Left lung (tissue), 10 donors: ENCODE results near the gene ZNF33A. TPM values are rescaled to one million over a fixed set of nuclear protein-coding genes. Genes with fewer than 3 reads are reported as not detected.
"Not testable (repeated sequence)": the region's sequence is repeated elsewhere in the genome, so short reads cannot be mapped to it uniquely, and the experiment has no call there.

Experiments used
- ATAC-seq: fragments of 200-7000 bp; cut with Tn5 transposase; one replicate; pipeline ENCODE4 v1.9.1; 2020; ENCODE audit warnings: moderate library complexity
- DNase-seq, 4 donors: peaks; one replicate each; pipeline ENCODE4 v3.0.0-alpha.2; 2013 to 2020
- H3K27ac ChIP-seq, 2 donors: fragments of 200-600 bp; sonication (generic) in 1 of 2; one replicate each; pipeline versions ENCODE4 v1.5.0 to v1.8.0; 2020 to 2021
- H3K27me3 ChIP-seq, 2 donors: fragments of 200-600 bp; sonication (generic) in 1 of 2; one replicate each; pipeline versions ENCODE4 v1.5.0 to v1.8.0; 2020 to 2021
- H3K36me3 ChIP-seq, 2 donors: fragments of 200-600 bp; sonication (generic) in 1 of 2; one replicate each; pipeline versions ENCODE4 v1.5.0 to v1.8.0; 2020 to 2021
- H3K4me1 ChIP-seq, 2 donors: fragments of 200-600 bp; one replicate each; pipeline ENCODE4 v1.8.0; 2021
- H3K4me3 ChIP-seq, 2 donors: fragments of 200-600 bp; sonication (generic) in 1 of 2; one replicate each; pipeline versions ENCODE4 v1.5.0 to v1.8.0; 2020 to 2021; ENCODE audit warnings: mild to moderate bottlenecking in 1 of 2
- H3K9me3 ChIP-seq, 2 donors: fragments of 200-600 bp; sonication (generic) in 1 of 2; one replicate each; pipeline versions ENCODE4 v1.5.0 to v1.8.0; 2020 to 2021
- CTCF ChIP-seq, 2 donors: fragments of 200-600 bp; sonication (generic) in 1 of 2; IDR thresholded peaks; one replicate each; pipeline versions ENCODE4 v1.5.0 to v1.8.0; 2021; ENCODE audit warnings: antibody characterized with exemption in 2 of 2
- intact Hi-C, 2 donors: fragments of 100-400 bp; cut with DNase I; formaldehyde crosslinking; loops; one replicate each; pipeline versions ENCODE4 v1.11.2 to v1.14.2; 2022
- polyA plus RNA-seq, 6 donors: library from polyadenylated mRNA; unstranded; fragments of 120-200 nt; gene quantifications; one replicate each; pipeline ENCODE4 v1.2.1, GENCODE V29; 2013; ENCODE audit not compliant: insufficient read length in 6 of 6
- total RNA-seq, 2 donors: library from RNA; stranded (reverse); fragmentation: NEBNext Ultra II Directional; extraction: Animal tissue kit (Norgen Biotek cat#: 25700); gene quantifications; one replicate each; pipeline ENCODE4 v1.2.1, GENCODE V29; 2021
- donor health status: DM: no; HTN: yes; CAD: no.
- donor health status: DM: no; HTN: no; CAD: no.

The ZNF33A gene
- total and polyA plus RNA-seq, 8 donors, result 25.8 to 43.1 (median 39.4) TPM

DNA sequence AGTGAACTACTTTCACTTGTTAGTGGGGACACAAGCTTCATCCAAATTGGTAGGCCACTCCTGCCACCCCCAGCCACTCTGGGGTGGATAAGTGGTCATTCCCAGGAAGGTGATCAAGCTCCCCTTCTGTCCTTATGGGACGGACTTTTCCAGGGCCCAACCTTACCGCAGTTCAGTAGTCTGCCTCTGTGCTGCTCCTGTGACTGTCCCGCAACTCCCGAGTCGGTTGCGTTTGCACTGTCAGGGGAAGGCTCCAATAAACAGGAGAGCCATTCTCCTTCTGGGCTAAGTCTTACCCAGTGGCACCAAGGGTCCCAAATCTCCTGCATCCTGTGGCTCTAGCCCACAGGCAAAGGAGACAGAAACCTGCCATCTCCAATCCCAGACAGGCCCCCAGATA, 7.4 kb upstream of the ZNF33A start:
- no peak overlapping the region for H3K27ac ChIP-seq
- DNase-seq, result no peak
- H3K9me3 ChIP-seq, result peaks cover 0 to 2% of the 10 kb centered on the region in 2 donors
- intact Hi-C loops, result no loop called here
- TF ChIP-seq CTCF (IDR thresholded peaks at IDR 0.05), result no peak
- ATAC-seq, result no peak
- no peaks in the 10 kb centered on the region for H3K4me1 ChIP-seq
- no peaks in the 10 kb centered on the region for H3K36me3 ChIP-seq
- H3K27me3 ChIP-seq, result no peaks in the 10 kb centered on the region
- H3K4me3 ChIP-seq, result no peak overlapping the region

GRCh38 chr10:38003588-38003987, 6.9 kb upstream of the ZNF33A start:
- DNase-seq (no peak), ATAC-seq (no peak)
- H3K27me3 ChIP-seq, result no peaks in the 10 kb centered on the region
- intact Hi-C loops, result no loop called here
- no peak overlapping the region for H3K27ac ChIP-seq
- H3K4me1 ChIP-seq, result no peaks in the 10 kb centered on the region
- no peak for TF ChIP-seq CTCF (IDR thresholded peaks at IDR 0.05)
- H3K36me3 ChIP-seq, result no peaks in the 10 kb centered on the region
- H3K4me3 ChIP-seq, result no peak overlapping the region
- H3K9me3 ChIP-seq, result peaks cover 0 to 2% of the 10 kb centered on the region in 2 donors

GRCh38 chr10:38007551-38007950, 2.9 kb upstream of the ZNF33A start:
- Histone ChIP-seq H3K27ac (peak overlapping the region in 1 of 2 donors; percentile 100), H3K36me3 (no peaks in the 10 kb centered on the region), H3K27me3 (no peaks in the 10 kb centered on the region), H3K4me3 (no peak overlapping the region), H3K4me1 (peaks cover 0 to 17% of the 10 kb centered on the region in 2 donors), H3K9me3 (no peaks in the 10 kb centered on the region)
- no peak for ATAC-seq
- TF ChIP-seq CTCF (IDR thresholded peaks at IDR 0.05), result no peak
- no peak for DNase-seq
- intact Hi-C loops, result no loop called here

GRCh38 chr10:38007991-38008390, 2.5 kb upstream of the ZNF33A start:
- H3K4me3 ChIP-seq, result no peak overlapping the region

DNA sequence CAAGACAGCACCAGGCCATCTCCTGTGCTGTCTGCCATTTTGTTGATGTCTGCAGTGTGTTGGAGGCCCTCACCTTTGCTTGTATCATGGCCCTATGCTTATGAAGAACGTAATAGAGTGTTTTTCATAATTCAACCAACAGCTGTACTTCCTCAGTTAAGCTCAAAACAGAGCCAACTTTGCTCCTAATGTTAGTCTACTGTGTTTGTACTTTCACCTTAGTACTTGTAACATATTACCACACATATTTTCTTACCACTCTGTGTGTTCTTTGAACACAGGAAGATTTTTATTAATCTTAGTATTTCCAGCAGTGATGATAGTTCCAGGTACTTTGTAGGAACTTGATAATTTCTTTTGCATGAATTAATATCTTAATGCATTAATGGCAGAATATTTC, 5.9 kb downstream of the ZNF33A start:
- Histone ChIP-seq H3K36me3 (peaks cover 0 to 78% of the 10 kb centered on the region in 2 donors), H3K27me3 (no peaks in the 10 kb centered on the region), H3K9me3 (no peaks in the 10 kb centered on the region), H3K4me3 (no peak overlapping the region), H3K27ac (no peak overlapping the region), H3K4me1 (peaks cover 0 to 7% of the 10 kb centered on the region in 2 donors)
- no peak for TF ChIP-seq CTCF (IDR thresholded peaks at IDR 0.05)
- ATAC-seq (no peak), DNase-seq (no peak)
- intact Hi-C loops, result no loop called here

More at GRCh38 chr10:38007991-38008390, 2.5 kb upstream of the ZNF33A start:
- Histone ChIP-seq H3K4me1 (peaks cover 0 to 17% of the 10 kb centered on the region in 2 donors), H3K27ac (peak overlapping the region in 1 of 2 donors; percentile 100), H3K9me3 (no peaks in the 10 kb centered on the region), H3K36me3 (no peaks in the 10 kb centered on the region), H3K27me3 (no peaks in the 10 kb centered on the region)
- intact Hi-C loops, result no loop called here
- no peak for ATAC-seq
- no peak for DNase-seq
- no peak for TF ChIP-seq CTCF (IDR thresholded peaks at IDR 0.05)

GRCh38 chr10:38019124-38019523, 8.6 kb downstream of the ZNF33A start:
- ATAC-seq, H3K27ac ChIP-seq, intact Hi-C loops, H3K4me3 ChIP-seq, DNase-seq, H3K9me3 ChIP-seq, H3K4me1 ChIP-seq, H3K27me3 ChIP-seq: not testable (repeated sequence)
- H3K36me3 ChIP-seq, result peaks cover 0 to 93% of the 10 kb centered on the region in 2 donors
